T-helper 17 cell (primary cell): ENCODE results near the gene VAV1. TPM values are rescaled to one million over a fixed set of nuclear protein-coding genes. Genes with fewer than 3 reads are reported as not detected.

Experiments used
- ATAC-seq: fragments of 150-1000 bp; cut with Tn5 transposase; 2 replicates; pipeline ENCODE4 v1.10.0; 2021; ENCODE audit warnings: mild to moderate bottlenecking, moderate library complexity
- DNase-seq, 3 donors: peaks; one replicate each; pipeline versions ENCODE4 v3.0.0 to v3.0.0-alpha.2; 2020 to 2021
- H3K9me3 ChIP-seq: one replicate; pipeline ENCODE4 v1.7.0; 2013; ENCODE audit warnings: low read length, mild to moderate bottlenecking; ENCODE audit not compliant: control insufficient read depth, poor library complexity, severe bottlenecking
- H3K27ac Mint-ChIP-seq: one replicate; pipeline ENCODE4 v1.8.0; 2022; ENCODE audit warnings: mild to moderate bottlenecking, moderate library complexity, mixed read lengths
- H3K27me3 Mint-ChIP-seq: one replicate; pipeline ENCODE4 v1.8.0; 2022; ENCODE audit warnings: mixed read lengths
- H3K36me3 Mint-ChIP-seq: one replicate; pipeline ENCODE4 v1.8.0; 2022; ENCODE audit warnings: low read depth, mixed read lengths
- H3K4me1 Mint-ChIP-seq: one replicate; pipeline ENCODE4 v1.8.0; 2022; ENCODE audit warnings: mild to moderate bottlenecking, mixed read lengths
- H3K4me3 Mint-ChIP-seq: one replicate; pipeline ENCODE4 v1.8.0; 2022; ENCODE audit warnings: mild to moderate bottlenecking, moderate library complexity, mixed read lengths
- total RNA-seq, 4 donors: library from RNA in 2 of 4; stranded (reverse) in 2 of 4; gene quantifications; one replicate each; pipeline ENCODE4 v1.2.3 and lab custom pipeline; 2022 to 2026

Gene VAV1
- 10 to 100 TPM; 83.0 to 92.0 TPM for total RNA-seq
- 134 to 138 reads per million in 2 donors for total RNA-seq (lab: John Stamatoyannopoulos, UW)

GRCh38 chr19:6772028-6772865 lies at the start of gene VAV1:
Gene VAV1 (plus strand): TSS chr19:6772708. CDS start chr19:6772808, 100 bp downstream.
- ATAC-seq, result peak; percentile 49
- DNase-seq, result peak; percentile 66 to 72 (median 66)
- Mint-ChIP-seq H3K4me3 (peak within 1 kb of the TSS; percentile 93), H3K4me1 (peaks cover 49% of the 10 kb centered on the region), H3K27me3 (no peaks in the 10 kb centered on the region), H3K36me3 (peaks cover 10% of the 10 kb centered on the region), H3K27ac (peak within 1 kb of the TSS; percentile 97)
- H3K9me3 ChIP-seq, result no peaks in the 10 kb centered on the region

DNA sequence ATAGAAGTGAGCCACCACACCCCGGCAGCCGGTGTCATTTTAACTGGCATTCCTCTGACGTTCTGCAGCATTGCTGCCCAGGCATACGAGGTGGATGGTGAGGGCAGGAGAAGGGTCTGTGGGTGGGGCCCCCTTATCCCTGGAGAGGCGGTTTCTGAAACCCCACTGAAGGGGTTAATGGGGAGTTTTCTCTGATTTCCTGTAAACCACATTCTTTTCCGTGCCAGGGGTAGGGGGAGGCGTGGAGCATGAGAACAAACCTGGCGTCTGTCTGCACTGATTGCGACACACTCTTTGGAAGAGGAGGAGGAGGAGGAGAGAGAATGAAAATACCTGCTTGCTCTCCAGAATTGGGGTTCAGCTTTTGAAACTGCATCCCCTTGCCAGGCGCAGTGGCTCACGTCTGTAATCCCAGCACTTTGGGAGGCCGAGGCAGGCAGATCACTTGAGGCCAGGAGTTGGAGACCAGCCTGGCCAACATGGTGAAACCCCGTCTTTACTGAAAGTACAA lies 49.3 kb upstream of the VAV1 start:
- no peak for DNase-seq
- peaks cover 16% of the 10 kb centered on the region for H3K4me1 Mint-ChIP-seq
- no peaks in the 10 kb centered on the region for H3K27me3 Mint-ChIP-seq
- peaks cover 3% of the 10 kb centered on the region for H3K36me3 Mint-ChIP-seq
- H3K4me3 Mint-ChIP-seq, result no peak overlapping the region
- no peaks in the 10 kb centered on the region for H3K9me3 ChIP-seq
- no peak for ATAC-seq
- H3K27ac Mint-ChIP-seq, result no peak overlapping the region

- no peak overlapping the region for H3K4me3 Mint-ChIP-seq
- peaks cover 19% of the 10 kb centered on the region for H3K4me1 Mint-ChIP-seq
- H3K36me3 Mint-ChIP-seq, result peaks cover 3% of the 10 kb centered on the region
- no peak for DNase-seq
- no peak for ATAC-seq
- H3K9me3 ChIP-seq, result no peaks in the 10 kb centered on the region
- no peaks in the 10 kb centered on the region for H3K27me3 Mint-ChIP-seq
- H3K27ac Mint-ChIP-seq, result no peak overlapping the region
Measured at GRCh38 chr19:6723738-6724137, 48.8 kb upstream of the VAV1 start.

DNA sequence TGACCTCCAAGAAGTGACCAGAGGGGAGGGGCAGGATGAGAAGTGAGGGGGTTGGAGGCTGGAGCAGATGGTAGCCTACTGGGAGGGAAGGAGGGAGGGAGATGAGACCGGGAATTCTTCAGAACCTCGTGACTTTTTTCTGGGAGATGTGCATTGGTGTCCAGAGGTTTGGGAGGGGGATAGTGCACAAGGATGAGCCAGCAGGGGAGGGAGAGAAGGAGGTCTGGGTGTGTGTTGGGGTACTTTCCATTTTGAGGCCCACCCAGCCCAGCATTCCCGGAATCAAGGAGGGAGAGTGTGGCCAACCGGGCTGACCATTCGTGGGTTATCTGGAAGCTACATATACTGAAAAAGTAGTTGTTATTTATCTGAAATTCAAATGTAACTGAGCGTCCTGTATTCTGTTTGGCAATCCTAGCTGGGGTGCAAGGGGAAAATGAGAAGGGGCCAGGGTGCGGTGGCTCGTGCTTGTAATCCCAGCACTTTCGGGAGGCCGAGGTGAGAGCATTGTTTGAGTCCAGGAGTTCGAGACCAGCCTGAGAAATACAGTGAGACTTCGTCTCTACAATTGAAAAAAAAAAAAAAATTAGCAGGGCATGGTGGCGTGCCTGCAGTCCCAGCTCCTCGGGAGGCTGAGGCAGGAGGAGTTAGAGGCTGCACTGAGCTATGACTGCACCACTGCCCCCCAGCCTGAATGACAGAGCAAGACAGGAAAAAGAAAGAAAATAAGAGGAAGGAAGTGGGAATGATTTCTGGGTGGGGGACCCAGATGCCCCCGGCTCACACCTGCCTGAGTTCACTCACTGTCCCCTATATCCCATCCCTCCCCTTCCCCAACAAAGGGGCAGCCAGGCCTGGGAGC lies 47.6 kb upstream of the VAV1 start:
- no peak overlapping the region for H3K27ac Mint-ChIP-seq
- H3K36me3 Mint-ChIP-seq, result no peaks in the 10 kb centered on the region
- no peak for ATAC-seq
- peaks cover 15% of the 10 kb centered on the region for H3K4me1 Mint-ChIP-seq
- H3K4me3 Mint-ChIP-seq, result no peak overlapping the region
- H3K9me3 ChIP-seq, result no peaks in the 10 kb centered on the region
- DNase-seq, result no peak
- no peaks in the 10 kb centered on the region for H3K27me3 Mint-ChIP-seq

DNA sequence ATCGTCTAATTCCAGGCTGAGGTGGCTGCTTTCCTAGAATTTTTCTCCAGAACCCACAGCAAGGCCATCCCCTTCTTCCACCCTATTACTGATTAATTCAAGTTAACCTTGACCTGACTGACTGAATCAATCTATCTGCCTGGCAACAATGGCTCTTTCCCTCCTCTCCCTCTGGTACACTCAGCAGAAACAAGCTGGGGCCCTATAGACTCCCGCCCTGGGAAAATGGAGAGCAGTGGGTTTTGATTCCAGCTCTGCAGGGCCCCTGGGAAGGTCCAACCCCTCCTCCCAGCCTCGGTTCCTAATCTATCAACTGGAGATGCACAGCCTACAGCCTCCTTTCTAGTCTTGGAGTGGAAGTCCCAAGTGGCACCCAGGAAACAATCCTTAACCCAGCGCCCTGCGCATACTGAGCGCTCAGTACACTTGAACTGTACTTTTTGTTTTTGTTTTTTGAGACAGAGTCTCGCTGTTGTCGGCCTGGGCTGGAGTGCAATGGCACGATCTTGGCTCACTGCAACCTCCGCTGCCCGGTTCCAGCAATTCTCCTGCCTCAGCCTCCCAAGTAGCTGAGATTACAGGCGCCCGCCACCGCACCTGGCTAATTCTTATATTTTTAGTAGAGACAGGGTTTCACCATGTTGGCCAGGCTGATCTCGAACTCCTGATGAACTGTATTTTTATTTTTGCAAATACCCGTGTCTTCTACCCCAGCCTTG lies 46.8 kb upstream of the VAV1 start:
- ATAC-seq, result no peak
- Mint-ChIP-seq H3K27ac (no peak overlapping the region), H3K4me3 (no peak overlapping the region), H3K27me3 (no peaks in the 10 kb centered on the region), H3K36me3 (no peaks in the 10 kb centered on the region), H3K4me1 (peaks cover 12% of the 10 kb centered on the region)
- DNase-seq, result no peak
- no peaks in the 10 kb centered on the region for H3K9me3 ChIP-seq

DNA sequence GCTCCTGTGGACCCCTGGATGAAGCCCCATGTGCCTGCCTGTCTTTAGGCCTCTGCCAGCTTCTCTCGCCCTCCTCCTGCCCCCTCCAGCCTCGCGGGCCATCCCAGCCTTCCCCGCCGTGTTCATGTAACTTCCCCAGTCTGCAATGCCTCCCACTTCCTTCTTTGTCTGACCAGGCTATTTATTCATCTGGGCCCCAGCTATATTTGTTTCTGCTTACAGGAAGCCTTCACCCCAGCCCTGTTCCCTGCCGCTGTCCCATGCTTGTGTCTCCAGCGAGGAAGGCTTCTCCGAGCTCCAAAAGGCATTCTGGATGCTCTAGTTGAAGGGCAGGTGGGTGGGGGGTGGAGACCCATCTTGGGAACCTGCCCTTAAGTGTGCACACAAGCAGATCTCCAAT lies 44.2 kb upstream of the VAV1 start:
- H3K9me3 ChIP-seq, result no peaks in the 10 kb centered on the region
- no peak for ATAC-seq
- Mint-ChIP-seq H3K4me3 (no peak overlapping the region), H3K27me3 (no peaks in the 10 kb centered on the region), H3K4me1 (peaks cover 13% of the 10 kb centered on the region), H3K36me3 (peaks cover 6% of the 10 kb centered on the region), H3K27ac (peak overlapping the region; percentile 71)
- DNase-seq, result no peak

- Mint-ChIP-seq H3K36me3 (peaks cover 6% of the 10 kb centered on the region), H3K4me1 (peaks cover 12% of the 10 kb centered on the region), H3K4me3 (no peak overlapping the region), H3K27me3 (no peaks in the 10 kb centered on the region), H3K27ac (no peak overlapping the region)
- DNase-seq (no peak), ATAC-seq (no peak)
- H3K9me3 ChIP-seq, result no peaks in the 10 kb centered on the region
Measured at GRCh38 chr19:6729573-6730152, 42.8 kb upstream of the VAV1 start.

DNA sequence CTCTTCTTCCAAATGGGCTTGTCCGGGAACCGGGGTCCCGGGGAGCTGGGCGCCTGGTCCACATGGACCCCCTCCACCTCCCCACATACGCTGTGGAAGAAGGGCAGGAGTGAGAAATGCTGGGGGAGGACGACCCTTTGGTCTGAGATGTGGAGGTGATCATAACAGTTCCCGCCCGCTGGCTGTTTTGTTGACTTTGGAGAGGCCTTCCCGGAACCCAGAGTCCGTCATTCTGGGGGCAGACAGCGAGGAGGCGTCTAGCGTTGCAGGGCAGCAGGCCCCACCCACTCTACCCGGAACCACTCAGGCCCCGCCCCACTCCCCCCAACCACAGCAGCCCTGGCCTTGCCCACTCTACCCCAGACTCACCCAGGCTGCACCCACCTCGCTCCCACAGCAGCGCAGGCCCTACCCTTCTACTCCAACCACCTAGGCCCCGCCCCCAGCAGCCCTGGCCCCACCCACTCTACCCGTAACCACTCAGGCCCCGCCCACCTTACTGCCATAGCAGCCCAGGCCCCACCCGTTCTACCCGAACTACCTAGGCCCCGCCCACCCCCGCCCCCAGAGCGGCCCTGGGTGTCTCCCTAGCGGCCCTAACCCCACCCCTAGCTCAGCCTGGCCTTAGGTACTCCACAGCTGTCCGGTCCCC lies 42.2 kb upstream of the VAV1 start:
- no peak overlapping the region for H3K27ac Mint-ChIP-seq
- peaks cover 8% of the 10 kb centered on the region for H3K4me1 Mint-ChIP-seq
- ATAC-seq (peak; percentile 49), DNase-seq (no peak)
- no peak overlapping the region for H3K4me3 Mint-ChIP-seq
- H3K36me3 Mint-ChIP-seq, result peaks cover 6% of the 10 kb centered on the region
- H3K9me3 ChIP-seq, result no peaks in the 10 kb centered on the region
- H3K27me3 Mint-ChIP-seq, result no peaks in the 10 kb centered on the region

- no peaks in the 10 kb centered on the region for H3K27me3 Mint-ChIP-seq
- H3K27ac Mint-ChIP-seq, result no peak overlapping the region
- no peak overlapping the region for H3K4me3 Mint-ChIP-seq
- ATAC-seq (no peak), DNase-seq (no peak)
- peaks cover 12% of the 10 kb centered on the region for H3K4me1 Mint-ChIP-seq
- H3K9me3 ChIP-seq, result no peaks in the 10 kb centered on the region
- H3K36me3 Mint-ChIP-seq, result peaks cover 6% of the 10 kb centered on the region
Measured at GRCh38 chr19:6730941-6731670, 41.4 kb upstream of the VAV1 start.

GRCh38 chr19:6731822-6732221 lies 40.7 kb upstream of the VAV1 start:
- Mint-ChIP-seq H3K4me3 (no peak overlapping the region), H3K36me3 (peaks cover 6% of the 10 kb centered on the region), H3K4me1 (peaks cover 15% of the 10 kb centered on the region), H3K27me3 (no peaks in the 10 kb centered on the region), H3K27ac (no peak overlapping the region)
- no peak for ATAC-seq
- DNase-seq, result no peak
- H3K9me3 ChIP-seq, result no peaks in the 10 kb centered on the region

DNA sequence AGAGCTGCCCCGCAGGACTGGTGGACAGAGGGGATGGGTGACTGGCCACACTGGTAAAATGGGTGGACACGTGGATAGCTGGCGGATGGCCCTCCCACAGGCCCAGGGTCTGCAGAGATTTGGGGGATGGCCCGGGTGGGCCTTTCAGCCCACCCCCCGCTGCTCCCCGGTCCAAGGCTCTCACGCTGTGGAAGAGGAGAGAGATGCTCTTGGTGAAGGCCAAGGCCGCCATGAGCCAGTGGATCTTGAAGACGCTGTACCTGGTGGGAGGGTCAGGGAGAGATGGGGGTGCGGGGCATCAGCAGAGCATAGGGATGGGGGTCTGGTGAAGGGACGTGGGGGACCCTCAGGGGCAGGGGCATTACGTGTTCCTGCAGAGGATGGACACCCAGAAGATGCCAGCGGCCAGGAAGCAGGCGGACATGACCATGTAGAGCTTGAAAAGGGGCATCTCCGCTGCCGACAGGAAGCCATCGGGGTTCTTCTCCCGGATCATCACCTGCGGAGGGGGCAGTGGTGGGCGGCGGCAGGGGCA lies 39.6 kb upstream of the VAV1 start:
- no peaks in the 10 kb centered on the region for H3K9me3 ChIP-seq
- Mint-ChIP-seq H3K4me1 (peaks cover 20% of the 10 kb centered on the region), H3K4me3 (no peak overlapping the region), H3K36me3 (peaks cover 6% of the 10 kb centered on the region), H3K27me3 (no peaks in the 10 kb centered on the region), H3K27ac (no peak overlapping the region)
- ATAC-seq, result no peak
- no peak for DNase-seq
